ENCODE data around the gene FOXE3.

Gene FOXE3

GRCh38 chr1:47435506-47436303, 19.6 kb downstream of the FOXE3 start:
- no peak overlapping the region for H3K27ac ChIP-seq (ENCODE audit: low read depth, low read length)
- H3K9ac ChIP-seq (ENCODE audit: low read depth, low read length), result no peak overlapping the region
- no peaks in the 10 kb centered on the region for H3K36me3 ChIP-seq (ENCODE audit: control insufficient read depth, insufficient read depth, low read length)
- peaks cover 99% of the 10 kb centered on the region for H3K27me3 ChIP-seq (ENCODE audit: control insufficient read depth, insufficient read depth, low read length)
- H3K4me3 ChIP-seq (ENCODE audit: low read depth, low read length), result no peak overlapping the region
- H3K4me1 ChIP-seq (ENCODE audit: control insufficient read depth, insufficient read depth, low read length), result peaks cover 25% of the 10 kb centered on the region; the same call in 1 of the 2 replicates
- H3K9me3 ChIP-seq (ENCODE audit: control insufficient read depth, insufficient read depth, low read length), result no peaks in the 10 kb centered on the region

GRCh38 chr1:47436304-47436978, 20.4 kb downstream of the FOXE3 start:
- peaks cover 99% of the 10 kb centered on the region for H3K27me3 ChIP-seq (ENCODE audit: control insufficient read depth, insufficient read depth, low read length)
- H3K4me1 ChIP-seq (ENCODE audit: control insufficient read depth, insufficient read depth, low read length), result peaks cover 23% of the 10 kb centered on the region; the same call in 1 of the 2 replicates
- no peak overlapping the region for H3K9ac ChIP-seq (ENCODE audit: low read depth, low read length)
- no peak overlapping the region for H3K27ac ChIP-seq (ENCODE audit: low read depth, low read length)
- H3K36me3 ChIP-seq (ENCODE audit: control insufficient read depth, insufficient read depth, low read length), result no peaks in the 10 kb centered on the region
- H3K9me3 ChIP-seq (ENCODE audit: control insufficient read depth, insufficient read depth, low read length), result no peaks in the 10 kb centered on the region
- peak overlapping the region; percentile 70; the same call in 1 of the 2 replicates for H3K4me3 ChIP-seq (ENCODE audit: low read depth, low read length)

- no peak overlapping the region for H3K9ac ChIP-seq (ENCODE audit: low read depth, low read length)
- no peaks in the 10 kb centered on the region for H3K9me3 ChIP-seq (ENCODE audit: control insufficient read depth, insufficient read depth, low read length)
- no peak overlapping the region for H3K27ac ChIP-seq (ENCODE audit: low read depth, low read length)
- peaks cover 99% of the 10 kb centered on the region for H3K27me3 ChIP-seq (ENCODE audit: control insufficient read depth, insufficient read depth, low read length)
- peak overlapping the region; percentile 70; the same call in 1 of the 2 replicates for H3K4me3 ChIP-seq (ENCODE audit: low read depth, low read length)
- H3K4me1 ChIP-seq (ENCODE audit: control insufficient read depth, insufficient read depth, low read length), result peaks cover 22% of the 10 kb centered on the region; the same call in 1 of the 2 replicates
- H3K36me3 ChIP-seq (ENCODE audit: control insufficient read depth, insufficient read depth, low read length), result no peaks in the 10 kb centered on the region
These were observed 20.9 kb downstream of the FOXE3 start for GRCh38 chr1:47436979-47437446.

- peaks cover 99% of the 10 kb centered on the region for H3K27me3 ChIP-seq (ENCODE audit: control insufficient read depth, insufficient read depth, low read length)
These were observed 21.5 kb downstream of the FOXE3 start, which contains the start of gene FOXD2 for GRCh38 chr1:47437447-47438164. Gene FOXD2 (plus strand): TSS chr1:47438044. CDS start chr1:47438136, 92 bp downstream.

GRCh38 chr1:47438165-47439016, 22.3 kb downstream of the FOXE3 start:
- no peak overlapping the region for H3K27ac ChIP-seq (ENCODE audit: low read depth, low read length)

More at GRCh38 chr1:47437447-47438164, 21.5 kb downstream of the FOXE3 start, which contains the start of gene FOXD2:
- Histone ChIP-seq H3K4me1 (ENCODE audit: control insufficient read depth, insufficient read depth, low read length) (peaks cover 21% of the 10 kb centered on the region; the same call in 1 of the 2 replicates), H3K27ac (ENCODE audit: low read depth, low read length) (no peak within 1 kb of the TSS), H3K9me3 (ENCODE audit: control insufficient read depth, insufficient read depth, low read length) (no peaks in the 10 kb centered on the region), H3K36me3 (ENCODE audit: control insufficient read depth, insufficient read depth, low read length) (no peaks in the 10 kb centered on the region), H3K9ac (ENCODE audit: low read depth, low read length) (no peak within 1 kb of the TSS), H3K4me3 (ENCODE audit: low read depth, low read length) (peak within 1 kb of the TSS; percentile 70)

GRCh38 chr1:47439017-47439818, 23.1 kb downstream of the FOXE3 start:
- Histone ChIP-seq H3K4me1 (ENCODE audit: control insufficient read depth, insufficient read depth, low read length) (peaks cover 20% of the 10 kb centered on the region), H3K36me3 (ENCODE audit: control insufficient read depth, insufficient read depth, low read length) (no peaks in the 10 kb centered on the region), H3K9me3 (ENCODE audit: control insufficient read depth, insufficient read depth, low read length) (no peaks in the 10 kb centered on the region), H3K27ac (ENCODE audit: low read depth, low read length) (no peak overlapping the region), H3K27me3 (ENCODE audit: control insufficient read depth, insufficient read depth, low read length) (peaks cover 99% of the 10 kb centered on the region), H3K9ac (ENCODE audit: low read depth, low read length) (no peak overlapping the region), H3K4me3 (ENCODE audit: low read depth, low read length) (no peak overlapping the region)

More at GRCh38 chr1:47438165-47439016, 22.3 kb downstream of the FOXE3 start:
- peak overlapping the region; percentile 70; the same call in 1 of the 2 replicates for H3K4me3 ChIP-seq (ENCODE audit: low read depth, low read length)
- no peaks in the 10 kb centered on the region for H3K9me3 ChIP-seq (ENCODE audit: control insufficient read depth, insufficient read depth, low read length)
- H3K36me3 ChIP-seq (ENCODE audit: control insufficient read depth, insufficient read depth, low read length), result no peaks in the 10 kb centered on the region
- peaks cover 99% of the 10 kb centered on the region for H3K27me3 ChIP-seq (ENCODE audit: control insufficient read depth, insufficient read depth, low read length)
- H3K4me1 ChIP-seq (ENCODE audit: control insufficient read depth, insufficient read depth, low read length), result peaks cover 21% of the 10 kb centered on the region
- no peak overlapping the region for H3K9ac ChIP-seq (ENCODE audit: low read depth, low read length)

GRCh38 chr1:47439819-47440598, 23.9 kb downstream of the FOXE3 start:
- H3K4me3 ChIP-seq (ENCODE audit: low read depth, low read length), result no peak overlapping the region
- no peaks in the 10 kb centered on the region for H3K36me3 ChIP-seq (ENCODE audit: control insufficient read depth, insufficient read depth, low read length)
- no peak overlapping the region for H3K27ac ChIP-seq (ENCODE audit: low read depth, low read length)
- H3K9me3 ChIP-seq (ENCODE audit: control insufficient read depth, insufficient read depth, low read length), result no peaks in the 10 kb centered on the region
- peaks cover 24% of the 10 kb centered on the region for H3K4me1 ChIP-seq (ENCODE audit: control insufficient read depth, insufficient read depth, low read length)
- H3K27me3 ChIP-seq (ENCODE audit: control insufficient read depth, insufficient read depth, low read length), result peaks cover 99% of the 10 kb centered on the region
- H3K9ac ChIP-seq (ENCODE audit: low read depth, low read length), result no peak overlapping the region

GRCh38 chr1:47440599-47441081, 24.6 kb downstream of the FOXE3 start:
- H3K9me3 ChIP-seq (ENCODE audit: control insufficient read depth, insufficient read depth, low read length), result no peaks in the 10 kb centered on the region
- H3K4me3 ChIP-seq (ENCODE audit: low read depth, low read length), result no peak overlapping the region
- H3K36me3 ChIP-seq (ENCODE audit: control insufficient read depth, insufficient read depth, low read length), result no peaks in the 10 kb centered on the region
- H3K27ac ChIP-seq (ENCODE audit: low read depth, low read length), result no peak overlapping the region
- H3K4me1 ChIP-seq (ENCODE audit: control insufficient read depth, insufficient read depth, low read length), result peaks cover 29% of the 10 kb centered on the region
- peaks cover 99% of the 10 kb centered on the region for H3K27me3 ChIP-seq (ENCODE audit: control insufficient read depth, insufficient read depth, low read length)
- H3K9ac ChIP-seq (ENCODE audit: low read depth, low read length), result no peak overlapping the region
